Brain microvascular endothelial cell (primary cell): ENCODE data around the gene ZFYVE19.
A peak's percentile ranks its signal among the peaks of the same experiment; 100 is the strongest.

ENCODE experiments used
- DNase-seq: peaks from one replicate; pipeline ENCODE4 v3.0.0-alpha.2; 2020
- H3K27ac ChIP-seq: fragments of 250-450 bp; sonication (Bioruptor Pico); 2 replicates; pipeline ENCODE4 v1.5.1; 2020; ENCODE audit warnings: mild to moderate bottlenecking, moderate library complexity
- H3K27me3 ChIP-seq: fragments of 250-450 bp; sonication (Bioruptor Pico); replicated peaks from 2 replicates; pipeline ENCODE4 v1.5.1; 2020; ENCODE audit warnings: mild to moderate bottlenecking
- H3K36me3 ChIP-seq: fragments of 250-450 bp; sonication (Bioruptor Pico); replicated peaks from 2 replicates; pipeline ENCODE4 v1.5.1; 2020; ENCODE audit warnings: mild to moderate bottlenecking
- H3K4me3 ChIP-seq: 2 replicates; pipeline ENCODE4 v1.5.1; 2011; ENCODE audit warnings: low read depth, mild to moderate bottlenecking, control low read depth, low read length, moderate library complexity
- in situ Hi-C: cut with HindIII; loops from 2 replicates; pipeline ENCODE4 v1.10.0; 2017; ENCODE audit warnings: low sequenced_read_pairs, low pct_ligation_motif_present
- TF ChIP-seq, protein P1 (sequence below): IDR thresholded peaks from 2 replicates; pipeline ENCODE4 v1.5.1; 2011; ENCODE audit warnings: low read depth, mild to moderate bottlenecking, moderate library complexity, low read length, control low read depth, inconsistent platforms; ENCODE audit errors: missing control alignments

Gene ZFYVE19

DNA sequence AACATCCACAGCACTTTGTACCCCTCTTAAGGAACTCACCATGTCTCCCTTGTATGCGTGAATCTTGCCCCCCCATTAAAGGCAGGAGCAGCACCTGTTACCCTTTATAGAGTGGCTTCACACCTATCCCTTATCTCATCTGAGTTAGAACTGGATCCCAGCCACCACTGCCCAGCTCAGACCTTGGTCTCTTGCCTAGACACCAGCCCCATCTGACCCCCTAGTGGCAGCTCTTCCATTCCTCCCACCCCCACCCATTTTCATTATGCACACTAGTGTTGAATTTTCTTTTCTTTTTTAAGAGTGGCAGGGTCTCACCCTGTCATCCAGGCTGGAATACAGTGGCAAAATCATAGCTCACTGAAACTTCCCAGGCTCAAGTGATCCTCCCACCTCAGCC lies 3.2 kb upstream of the ZFYVE19 start:
- in situ Hi-C loops = no loop called here
- Histone ChIP-seq H3K4me3 (no peak overlapping the region), H3K27me3 (no peaks in the 10 kb centered on the region), H3K27ac (no peak overlapping the region), H3K36me3 (no peaks in the 10 kb centered on the region)
- DNase-seq = no peak
- TF ChIP-seq, protein P1, sequence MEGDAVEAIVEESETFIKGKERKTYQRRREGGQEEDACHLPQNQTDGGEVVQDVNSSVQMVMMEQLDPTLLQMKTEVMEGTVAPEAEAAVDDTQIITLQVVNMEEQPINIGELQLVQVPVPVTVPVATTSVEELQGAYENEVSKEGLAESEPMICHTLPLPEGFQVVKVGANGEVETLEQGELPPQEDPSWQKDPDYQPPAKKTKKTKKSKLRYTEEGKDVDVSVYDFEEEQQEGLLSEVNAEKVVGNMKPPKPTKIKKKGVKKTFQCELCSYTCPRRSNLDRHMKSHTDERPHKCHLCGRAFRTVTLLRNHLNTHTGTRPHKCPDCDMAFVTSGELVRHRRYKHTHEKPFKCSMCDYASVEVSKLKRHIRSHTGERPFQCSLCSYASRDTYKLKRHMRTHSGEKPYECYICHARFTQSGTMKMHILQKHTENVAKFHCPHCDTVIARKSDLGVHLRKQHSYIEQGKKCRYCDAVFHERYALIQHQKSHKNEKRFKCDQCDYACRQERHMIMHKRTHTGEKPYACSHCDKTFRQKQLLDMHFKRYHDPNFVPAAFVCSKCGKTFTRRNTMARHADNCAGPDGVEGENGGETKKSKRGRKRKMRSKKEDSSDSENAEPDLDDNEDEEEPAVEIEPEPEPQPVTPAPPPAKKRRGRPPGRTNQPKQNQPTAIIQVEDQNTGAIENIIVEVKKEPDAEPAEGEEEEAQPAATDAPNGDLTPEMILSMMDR = peak; percentile 19

DNA sequence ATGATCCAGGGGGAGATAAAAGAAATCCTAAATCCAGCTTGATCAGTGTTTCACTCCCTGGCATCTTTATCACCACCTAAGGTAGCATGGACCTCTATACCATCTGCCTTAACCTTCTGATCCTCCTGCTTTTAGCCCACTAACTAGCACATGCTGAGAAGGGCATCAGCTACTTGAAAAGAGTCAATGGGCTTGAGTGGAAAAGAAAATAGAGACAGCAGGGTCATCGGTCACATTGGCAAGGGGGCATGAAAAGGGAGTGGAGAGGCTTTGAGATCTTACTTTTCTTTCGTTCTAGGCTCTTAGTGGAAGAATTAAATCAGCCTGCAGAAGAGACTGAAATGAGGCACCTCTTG lies 239 bp upstream of the ZFYVE19 start:
- peaks cover 5% of the 10 kb centered on the region for H3K36me3 ChIP-seq
- DNase-seq = no peak
- peak overlapping the region; percentile 100 for H3K4me3 ChIP-seq
- TF ChIP-seq, protein P1 = no peak
- no peak overlapping the region for H3K27ac ChIP-seq
- no peaks in the 10 kb centered on the region for H3K27me3 ChIP-seq
- in situ Hi-C loops = no loop called here

DNA sequence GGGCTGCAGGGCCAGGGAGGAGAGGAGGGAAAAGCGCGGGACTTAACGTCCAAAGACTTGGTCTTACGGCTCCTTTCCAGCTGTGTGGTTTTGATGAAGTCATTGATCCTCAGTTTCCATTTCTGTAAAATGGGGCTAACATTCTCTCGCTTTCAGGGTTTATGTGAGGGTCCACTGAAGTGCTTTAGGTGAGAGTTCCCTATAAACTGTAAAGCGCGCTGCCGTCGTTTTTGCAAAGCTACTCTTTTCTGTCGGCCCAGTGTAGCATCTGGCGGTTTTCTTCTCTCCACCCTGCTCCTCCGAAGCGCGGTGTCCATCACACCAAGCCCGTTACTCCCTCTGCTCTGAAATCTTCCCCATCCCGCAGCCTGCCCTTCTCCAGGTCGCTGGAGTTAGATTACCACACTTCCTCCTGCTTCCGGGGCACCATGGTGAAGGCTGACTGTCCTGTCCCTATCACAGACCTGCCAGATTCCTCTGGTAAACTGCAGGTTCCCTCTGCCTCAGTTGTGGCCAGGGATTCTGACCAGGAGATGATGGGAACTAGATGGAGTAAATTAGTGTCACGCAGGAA lies 1.1 kb downstream of the ZFYVE19 start:
- Histone ChIP-seq H3K27me3 (no peaks in the 10 kb centered on the region), H3K36me3 (peaks cover 5% of the 10 kb centered on the region), H3K27ac (no peak overlapping the region), H3K4me3 (peak overlapping the region; percentile 100)
- in situ Hi-C loops = no loop called here
- peak; percentile 18 for DNase-seq
- TF ChIP-seq, protein P1 = no peak

DNA sequence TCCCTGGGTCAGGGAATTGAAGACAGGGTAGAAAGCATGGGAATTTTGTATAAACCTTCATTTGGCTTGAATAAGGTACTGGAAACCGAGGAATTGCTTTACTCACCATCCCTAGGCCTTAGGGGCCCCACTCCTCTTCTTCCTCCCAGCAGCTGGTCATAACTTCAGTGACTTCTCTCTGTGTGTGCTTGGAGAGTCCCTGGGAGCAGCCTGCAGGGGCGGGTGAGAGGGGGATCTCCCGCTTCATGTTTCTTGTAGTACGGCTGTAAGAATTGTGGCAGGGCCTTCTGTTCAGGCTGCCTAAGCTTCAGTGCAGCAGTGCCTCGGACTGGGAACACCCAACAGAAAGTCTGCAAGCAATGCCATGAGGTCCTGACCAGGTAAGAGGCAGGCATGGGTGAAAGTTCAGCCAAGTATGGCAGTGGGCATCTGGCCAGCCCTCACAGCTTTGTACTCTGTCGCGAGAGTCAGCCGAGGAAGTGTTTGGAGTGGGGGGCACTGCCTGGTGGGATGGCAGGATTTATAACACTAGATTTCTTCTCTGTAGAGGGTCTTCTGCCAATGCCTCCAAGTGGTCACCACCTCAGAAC lies 2.1 kb downstream of the ZFYVE19 start:
- no peak overlapping the region for H3K27ac ChIP-seq
- peaks cover 9% of the 10 kb centered on the region for H3K36me3 ChIP-seq
- DNase-seq = no peak
- H3K4me3 ChIP-seq = no peak overlapping the region
- TF ChIP-seq, protein P1 = no peak
- no peaks in the 10 kb centered on the region for H3K27me3 ChIP-seq
- in situ Hi-C loops = no loop called here

DNA sequence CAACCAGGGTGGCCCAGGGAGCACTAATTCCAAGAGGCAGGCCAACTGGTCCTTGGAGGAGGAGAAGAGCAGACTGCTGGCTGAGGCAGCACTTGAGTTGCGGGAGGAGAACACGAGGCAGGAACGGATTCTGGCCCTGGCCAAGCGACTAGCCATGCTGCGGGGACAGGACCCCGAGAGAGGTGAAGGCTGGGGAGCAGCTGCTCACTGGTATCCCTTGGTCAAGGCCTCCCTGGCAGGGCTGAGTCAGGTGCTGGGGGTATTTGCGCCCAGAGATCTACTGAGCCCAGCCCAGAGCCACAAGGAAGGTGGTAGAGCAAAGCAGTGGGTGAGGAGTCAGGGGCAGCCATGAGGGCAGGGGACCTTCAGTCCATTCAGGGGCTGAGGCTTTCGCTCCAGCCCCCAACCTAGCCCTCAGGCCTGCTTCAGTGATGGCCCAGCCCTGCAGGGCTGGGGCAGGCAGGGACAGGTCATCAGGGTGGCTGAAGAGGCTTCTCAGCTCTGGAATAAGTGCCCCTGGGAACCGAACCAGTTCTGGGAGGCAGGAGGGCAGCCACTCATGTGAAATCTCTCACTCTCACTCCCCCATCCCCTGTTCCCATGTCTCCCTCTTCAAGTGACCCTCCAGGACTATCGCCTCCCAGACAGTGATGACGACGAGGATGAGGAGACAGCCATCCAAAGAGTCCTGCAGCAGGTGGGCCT lies 6.0 kb downstream of the ZFYVE19 start:
- TF ChIP-seq, protein P1 = no peak
- Histone ChIP-seq H3K27ac (no peak overlapping the region), H3K36me3 (peaks cover 9% of the 10 kb centered on the region), H3K27me3 (no peaks in the 10 kb centered on the region), H3K4me3 (no peak overlapping the region)
- no peak for DNase-seq
- in situ Hi-C loops = no loop called here
